ENCODE data around the gene IPO9. TPM values are rescaled to one million over a fixed set of nuclear protein-coding genes. Genes with fewer than 3 reads are reported as not detected.

Gene IPO9
- total and polyA plus RNA-seq, 10 of the 15 experiments (the other 5 are each of a cell fraction or from before 2014, with no cell fraction given) = 19.1 to 77.3 (median 34.1) TPM

- TF ChIP-seq MLLT1 (IDR thresholded peaks at IDR 0.05) = no peak
- TF ChIP-seq JUNB (IDR thresholded peaks at IDR 0.05) = no peak
- TF ChIP-seq EGR1 (IDR thresholded peaks at IDR 0.05; ENCODE audit: borderline replicate concordance in 1 of 2, low read depth in 2 of 2, low read length in 2 of 2) = no peak
- TF ChIP-seq YY1 (IDR thresholded peaks at IDR 0.05; ENCODE audit: low read depth, low read length) = no peak
- no peak for TF ChIP-seq NFYA (IDR thresholded peaks at IDR 0.05; ENCODE audit: borderline replicate concordance, low read depth, low read length)
- no peak for TF ChIP-seq CTCF (IDR thresholded peaks at IDR 0.05 in 2 of 3, conservative IDR thresholded peaks at IDR 0.05 in 1 of 3; ENCODE audit: control insufficient read depth in 2 of 3, extremely low read depth in 1 of 3, insufficient read depth in 1 of 3, low read depth in 3 of 3, low read length in 3 of 3)
- no peak for TF ChIP-seq DPF2 (IDR thresholded peaks at IDR 0.05)
- TF ChIP-seq, protein P1, sequence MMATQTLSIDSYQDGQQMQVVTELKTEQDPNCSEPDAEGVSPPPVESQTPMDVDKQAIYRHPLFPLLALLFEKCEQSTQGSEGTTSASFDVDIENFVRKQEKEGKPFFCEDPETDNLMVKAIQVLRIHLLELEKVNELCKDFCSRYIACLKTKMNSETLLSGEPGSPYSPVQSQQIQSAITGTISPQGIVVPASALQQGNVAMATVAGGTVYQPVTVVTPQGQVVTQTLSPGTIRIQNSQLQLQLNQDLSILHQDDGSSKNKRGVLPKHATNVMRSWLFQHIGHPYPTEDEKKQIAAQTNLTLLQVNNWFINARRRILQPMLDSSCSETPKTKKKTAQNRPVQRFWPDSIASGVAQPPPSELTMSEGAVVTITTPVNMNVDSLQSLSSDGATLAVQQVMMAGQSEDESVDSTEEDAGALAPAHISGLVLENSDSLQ (IDR thresholded peaks at IDR 0.05) = no peak
- TF ChIP-seq TARDBP (IDR thresholded peaks at IDR 0.05; ENCODE audit: borderline replicate concordance) = no peak
Observed at GRCh38 chr1:201818971-201819750, 9.8 kb upstream of the IPO9 start (continued).

Data from GM12878 (cell line).